Neuronal stem cell (in vitro differentiated cells): ENCODE results near the gene CCDC136. TPM values are rescaled to one million over a fixed set of nuclear protein-coding genes. Genes with fewer than 3 reads are reported as not detected.

Experiments used
- DNase-seq: peaks from one replicate; pipeline ENCODE4 v3.0.0-alpha.2; 2013; ENCODE audit warnings: low spot score
- H2AFZ ChIP-seq: one replicate; pipeline ENCODE4 v1.6.1; 2013; ENCODE audit warnings: mild to moderate bottlenecking, low read length, inconsistent platforms
- H2AK5ac ChIP-seq: 2 replicates; pipeline ENCODE4 v1.6.1; 2013; ENCODE audit warnings: low read depth, mild to moderate bottlenecking, inconsistent platforms, low read length, moderate library complexity, mixed read lengths
- H2BK120ac ChIP-seq: 2 replicates; pipeline ENCODE4 v1.6.1; 2013; ENCODE audit warnings: low read depth, mild to moderate bottlenecking, inconsistent platforms, low read length, moderate library complexity, mixed read lengths
- H2BK12ac ChIP-seq: one replicate; pipeline ENCODE4 v1.6.1; 2013; ENCODE audit warnings: low read length, inconsistent platforms
- H2BK15ac ChIP-seq: 2 replicates; pipeline ENCODE4 v1.6.1; 2013; ENCODE audit warnings: mild to moderate bottlenecking, low read length, inconsistent platforms, mixed read lengths
- H2BK5ac ChIP-seq: one replicate; pipeline ENCODE4 v1.6.1; 2013; ENCODE audit warnings: inconsistent platforms, mild to moderate bottlenecking, low read length, moderate library complexity
- H3K14ac ChIP-seq: one replicate; pipeline ENCODE4 v1.6.1; 2013; ENCODE audit warnings: low read length, inconsistent platforms
- H3K18ac ChIP-seq: 2 replicates; pipeline ENCODE4 v1.6.1; 2013; ENCODE audit warnings: low read length, inconsistent platforms
- H3K23ac ChIP-seq: 2 replicates; pipeline ENCODE4 v1.6.1; 2013; ENCODE audit warnings: low read depth, mild to moderate bottlenecking, mixed read lengths, low read length, inconsistent platforms; ENCODE audit not compliant: poor library complexity
- H3K27ac ChIP-seq: replicated peaks from 3 replicates; pipeline ENCODE4 v1.5.1; 2013; ENCODE audit warnings: low read length, inconsistent platforms
- H3K27me3 ChIP-seq, 3 experiments: 2 replicates each; pipeline ENCODE4 v1.6.1; 2013; ENCODE audit warnings: low read length in 3 of 3, mild to moderate bottlenecking in 2 of 3, inconsistent platforms in 1 of 3, low read depth in 1 of 3, mixed read lengths in 1 of 3, moderate library complexity in 1 of 3; ENCODE audit not compliant: control insufficient read depth in 3 of 3, insufficient read depth in 3 of 3
- H3K36me3 ChIP-seq, 2 donors: replicated peaks in 1 of 2; 2 replicates each; pipeline ENCODE4 v1.6.1; 2013; ENCODE audit warnings: low read length in 2 of 2; ENCODE audit not compliant: control insufficient read depth in 2 of 2, insufficient read depth in 2 of 2
- H3K4ac ChIP-seq: 2 replicates; pipeline ENCODE4 v1.6.1; 2013; ENCODE audit warnings: inconsistent platforms, mild to moderate bottlenecking, low read length, moderate library complexity
- H3K4me1 ChIP-seq, 2 donors: 1 replicate in 1 of 2; 2 replicates in 1 of 2; pipeline ENCODE4 v1.6.1; 2013; ENCODE audit warnings: low read length in 2 of 2, low read depth in 1 of 2; ENCODE audit not compliant: control insufficient read depth in 2 of 2, insufficient read depth in 1 of 2
- H3K4me2 ChIP-seq: one replicate; pipeline ENCODE4 v1.6.1; 2013; ENCODE audit warnings: mild to moderate bottlenecking, low read length, inconsistent platforms; ENCODE audit not compliant: insufficient read depth, poor library complexity, severe bottlenecking
- H3K4me3 ChIP-seq, 2 donors: 2 replicates each; pipeline ENCODE4 v1.5.1; 2013; ENCODE audit warnings: low read length in 2 of 2, mild to moderate bottlenecking in 2 of 2, inconsistent platforms in 1 of 2, moderate library complexity in 1 of 2
- H3K79me1 ChIP-seq: one replicate; pipeline ENCODE4 v1.6.1; 2013; ENCODE audit warnings: low read depth, mild to moderate bottlenecking, inconsistent platforms, low read length, moderate library complexity
- H3K9ac ChIP-seq: one replicate; pipeline ENCODE4 v1.6.1; 2013; ENCODE audit warnings: mild to moderate bottlenecking, low read depth, low read length, inconsistent platforms; ENCODE audit not compliant: poor library complexity
- H3K9me3 ChIP-seq, 2 donors: replicated peaks in 1 of 2; 2 replicates each; pipeline versions ENCODE3 to v1.6.1; 2013; ENCODE audit warnings: low read length in 2 of 2, mild to moderate bottlenecking in 2 of 2, inconsistent platforms in 1 of 2, low read depth in 1 of 2, mixed read lengths in 1 of 2, moderate library complexity in 1 of 2; ENCODE audit not compliant: control insufficient read depth in 2 of 2, insufficient read depth in 1 of 2
- H4K8ac ChIP-seq: one replicate; pipeline ENCODE4 v1.6.1; 2013; ENCODE audit warnings: low read depth, mild to moderate bottlenecking, inconsistent platforms, low read length, moderate library complexity
- H4K91ac ChIP-seq: one replicate; pipeline ENCODE4 v1.6.1; 2013; ENCODE audit warnings: low read length, low read depth, mild to moderate bottlenecking, inconsistent platforms; ENCODE audit not compliant: poor library complexity
- WGBS, 2 donors: extraction: QIAGEN DNeasy Blood & Tissue Kit; methylation state at CpG; one replicate each; pipeline ENCODE4 v1.1.7; 2013; ENCODE audit warnings: missing lambda C conversion rate in 2 of 2, mixed read lengths in 1 of 2; ENCODE audit not compliant: insufficient read length in 2 of 2, insufficient replicate concordance in 1 of 2; ENCODE audit errors: extremely low coverage in 2 of 2; 5-methylcytosine and 5-hydroxymethylcytosine counted together
- polyA plus RNA-seq, 2 experiments: library from polyadenylated mRNA; stranded (reverse); fragments of 200-250 nt; gene quantifications; one replicate each; pipeline ENCODE4 v1.2.3, GENCODE V29; 2013

Gene CCDC136
- polyA plus RNA-seq (2013, experiment 1 of 2): 59.8 TPM
- polyA plus RNA-seq (2013, experiment 2 of 2): 63.1 TPM

GRCh38 chr7:128791121-128791971, at the start of gene CCDC136:
CCDC136 (plus strand) TSS chr7:128791968; CDS start chr7:128792412, 444 bp downstream.
- Histone ChIP-seq H3K4ac (peak within 1 kb of the TSS; percentile 66), H3K9ac (peak within 1 kb of the TSS; percentile 93), H3K79me1 (peaks cover 8% of the 10 kb centered on the region), H4K8ac (no peak within 1 kb of the TSS), H3K23ac (peak within 1 kb of the TSS; percentile 93), H4K91ac (no peak within 1 kb of the TSS), H3K18ac (peak within 1 kb of the TSS; percentile 99), H2BK120ac (peak within 1 kb of the TSS; percentile 99), H3K14ac (peak within 1 kb of the TSS; percentile 97), H3K27me3 (peaks cover 0 to 2% (median 0%) of the 10 kb centered on the region in 3 experiments), H2BK15ac (peak within 1 kb of the TSS; percentile 97), H2AFZ (peak within 1 kb of the TSS; percentile 99), H3K4me3 (peak within 1 kb of the TSS; percentile 90 to 92), H3K4me2 (peak within 1 kb of the TSS; percentile 92), H2AK5ac (peak within 1 kb of the TSS; percentile 56), H2BK12ac (peak within 1 kb of the TSS; percentile 84), H3K4me1 (peaks cover 10 to 19% of the 10 kb centered on the region in 2 donors), H2BK5ac (peak within 1 kb of the TSS; percentile 100), H3K9me3 (peaks cover 0 to 2% of the 10 kb centered on the region in 2 donors), H3K27ac (peak within 1 kb of the TSS; percentile 74), H3K36me3 (peaks cover 12 to 21% of the 10 kb centered on the region in 2 donors)
- WGBS, 2 donors: no CpG with 5 or more reads among the region's 80 CpGs
- DNase-seq: peak; percentile 75

DNA sequence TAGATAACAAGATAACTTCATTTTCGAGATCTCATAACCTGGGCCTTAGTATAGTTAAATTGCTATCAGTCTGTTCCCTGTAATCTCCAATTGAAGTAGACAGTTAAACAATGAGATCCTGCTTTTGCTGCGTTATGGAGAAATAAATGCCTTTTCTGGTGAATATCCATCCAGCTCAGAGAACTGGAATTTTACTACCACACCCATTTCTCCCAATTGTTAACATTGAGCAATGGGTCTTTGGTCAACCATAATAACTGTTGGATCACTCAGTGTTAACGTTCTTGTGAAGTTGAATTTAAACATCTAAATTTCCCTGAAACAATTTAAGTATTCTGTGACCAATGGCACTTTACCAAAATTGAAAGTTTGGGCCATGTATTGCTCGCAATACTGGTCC, 49.6 kb upstream of the CCDC136 start:
- no peaks in the 10 kb centered on the region for H3K9me3 ChIP-seq
- no peak overlapping the region for H2BK12ac ChIP-seq
- H2AK5ac ChIP-seq: no peak overlapping the region
- no peak overlapping the region for H3K4me3 ChIP-seq
- H2AFZ ChIP-seq: no peak overlapping the region
- H3K36me3 ChIP-seq: peaks cover 0 to 35% of the 10 kb centered on the region in 2 donors
- H4K8ac ChIP-seq: no peak overlapping the region
- H3K27ac ChIP-seq: no peak overlapping the region
- H2BK15ac ChIP-seq: no peak overlapping the region
- no peak overlapping the region for H2BK5ac ChIP-seq
- no peak overlapping the region for H2BK120ac ChIP-seq
- H3K27me3 ChIP-seq: no peaks in the 10 kb centered on the region
- peaks cover 3% of the 10 kb centered on the region for H3K79me1 ChIP-seq
- H3K14ac ChIP-seq: no peak overlapping the region
- no peak for DNase-seq
- no peak overlapping the region for H3K18ac ChIP-seq
- H3K4me1 ChIP-seq: peaks cover 4 to 6% of the 10 kb centered on the region in 2 donors
- H3K4ac ChIP-seq: no peak overlapping the region
- no CpG with 5 or more reads among the region's 4 CpGs for WGBS, 2 donors
- H3K9ac ChIP-seq: no peak overlapping the region
- H3K4me2 ChIP-seq: no peak overlapping the region
- no peak overlapping the region for H3K23ac ChIP-seq
- no peak overlapping the region for H4K91ac ChIP-seq

DNA sequence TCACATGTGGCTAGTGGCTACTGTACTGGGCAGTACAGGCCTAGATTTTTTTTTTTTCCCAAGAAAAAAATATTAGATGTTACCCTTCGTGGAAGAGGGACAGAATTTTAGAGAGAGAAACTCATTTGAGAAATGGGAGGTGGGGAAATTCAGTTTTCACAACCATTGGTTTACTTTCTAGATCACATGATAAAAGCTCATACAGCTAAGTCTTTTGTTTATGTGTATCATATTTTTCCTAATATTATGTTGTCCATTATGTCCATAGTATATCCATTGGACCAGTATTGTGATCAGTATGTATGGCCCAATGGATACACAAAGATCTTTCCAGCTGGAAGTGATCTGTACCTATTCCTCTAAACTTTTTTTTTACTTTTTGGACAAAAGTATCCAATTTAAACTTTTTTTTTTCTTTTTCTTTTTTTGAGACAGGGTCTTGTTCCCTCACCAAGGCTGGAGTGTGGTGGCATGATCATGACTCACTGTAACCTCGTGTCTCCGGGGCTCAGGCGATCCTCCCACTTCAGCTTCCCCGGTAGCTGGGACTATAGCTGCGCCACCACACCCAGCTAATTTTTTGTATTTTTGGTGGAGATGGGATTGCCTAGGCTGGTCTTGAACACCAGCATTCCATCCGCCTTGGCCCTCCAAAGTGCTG, 48.5 kb upstream of the CCDC136 start:
- no peak overlapping the region for H3K27ac ChIP-seq
- H2AFZ ChIP-seq: no peak overlapping the region
- DNase-seq: no peak
- no peak overlapping the region for H2AK5ac ChIP-seq
- no peak overlapping the region for H3K18ac ChIP-seq
- H2BK120ac ChIP-seq: no peak overlapping the region
- H4K91ac ChIP-seq: no peak overlapping the region
- no peak overlapping the region for H3K14ac ChIP-seq
- no peaks in the 10 kb centered on the region for H3K9me3 ChIP-seq
- peaks cover 3% of the 10 kb centered on the region for H3K79me1 ChIP-seq
- no peak overlapping the region for H2BK12ac ChIP-seq
- H2BK5ac ChIP-seq: no peak overlapping the region
- peaks cover 2 to 46% of the 10 kb centered on the region in 2 donors for H3K36me3 ChIP-seq
- H3K4me1 ChIP-seq: peaks cover 4 to 6% of the 10 kb centered on the region in 2 donors
- no peak overlapping the region for H3K23ac ChIP-seq
- H3K4me2 ChIP-seq: no peak overlapping the region
- no peak overlapping the region for H3K9ac ChIP-seq
- H3K4ac ChIP-seq: no peak overlapping the region
- H3K4me3 ChIP-seq: no peak overlapping the region
- no CpG with 5 or more reads among the region's 7 CpGs for WGBS, 2 donors
- H4K8ac ChIP-seq: no peak overlapping the region
- H3K27me3 ChIP-seq: no peaks in the 10 kb centered on the region
- H2BK15ac ChIP-seq: no peak overlapping the region

GRCh38 chr7:128744366-128744905, 47.3 kb upstream of the CCDC136 start:
- Histone ChIP-seq H3K18ac (no peak overlapping the region), H2BK120ac (no peak overlapping the region), H3K23ac (no peak overlapping the region), H3K14ac (no peak overlapping the region), H3K27me3 (no peaks in the 10 kb centered on the region), H2AFZ (no peak overlapping the region), H3K4me2 (no peak overlapping the region), H3K9me3 (no peaks in the 10 kb centered on the region), H4K91ac (no peak overlapping the region), H2BK15ac (no peak overlapping the region), H3K9ac (no peak overlapping the region), H3K4me1 (peaks cover 2 to 6% of the 10 kb centered on the region in 2 donors), H3K4me3 (no peak overlapping the region), H3K27ac (no peak overlapping the region), H4K8ac (no peak overlapping the region), H2BK5ac (no peak overlapping the region), H2AK5ac (no peak overlapping the region), H2BK12ac (no peak overlapping the region), H3K79me1 (peaks cover 3% of the 10 kb centered on the region), H3K4ac (no peak overlapping the region), H3K36me3 (peaks cover 5 to 58% of the 10 kb centered on the region in 2 donors)
- DNase-seq: no peak
- WGBS, 2 donors: no CpG with 5 or more reads among the region's 2 CpGs
